ENCODE results near the gene FAM107B.
A peak's percentile ranks its signal among the peaks of the same experiment; 100 is the strongest.
"Not testable (repeated sequence)": the region's sequence is repeated elsewhere in the genome, so short reads cannot be mapped to it uniquely, and the experiment has no call there.

FAM107B gene

DNA sequence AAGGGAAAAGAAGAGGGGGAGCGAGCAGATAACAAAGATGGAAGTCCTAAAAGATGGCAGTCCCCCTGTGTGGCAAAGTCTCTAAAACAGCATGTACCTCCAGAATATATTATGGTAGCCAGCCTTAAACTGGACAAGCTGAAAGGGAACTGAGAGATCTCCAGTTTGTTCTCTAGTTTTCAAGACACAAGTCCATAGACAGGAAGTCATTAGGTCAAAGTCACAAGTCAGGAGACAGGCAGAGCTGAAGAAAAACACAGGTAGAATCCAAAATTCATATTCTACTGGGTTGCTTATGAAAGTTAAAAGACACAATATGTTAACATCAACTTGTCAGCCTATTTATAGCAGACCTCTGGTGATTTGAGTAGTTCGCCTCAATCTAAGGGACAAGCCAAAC, 38.7 kb downstream of the FAM107B start:
- no peak overlapping the region for H3K27ac Mint-ChIP-seq
- no peak for DNase-seq
- H3K36me3 Mint-ChIP-seq = peaks cover 2% of the 10 kb centered on the region
- H3K4me1 Mint-ChIP-seq = peaks cover 4% of the 10 kb centered on the region
- no peaks in the 10 kb centered on the region for H3K9me3 Mint-ChIP-seq
- CTCF ChIA-PET = no interaction called here
- no peaks in the 10 kb centered on the region for H3K27me3 Mint-ChIP-seq
- no peak overlapping the region for H3K4me3 Mint-ChIP-seq

- CTCF ChIA-PET = no interaction called here
- H3K9me3 Mint-ChIP-seq = peaks cover 6% of the 10 kb centered on the region
- no peak overlapping the region for H3K27ac Mint-ChIP-seq
Measured at GRCh38 chr10:14731875-14732512, 42.7 kb downstream of the FAM107B start.

GRCh38 chr10:14728346-14728745, 46.4 kb downstream of the FAM107B start:
- DNase-seq = no peak
- peaks cover 6% of the 10 kb centered on the region for H3K9me3 Mint-ChIP-seq
- peaks cover 19% of the 10 kb centered on the region for H3K4me1 Mint-ChIP-seq
- no peaks in the 10 kb centered on the region for H3K27me3 Mint-ChIP-seq
- no peak overlapping the region for H3K27ac Mint-ChIP-seq
- no peak overlapping the region for H3K4me3 Mint-ChIP-seq
- H3K36me3 Mint-ChIP-seq = peaks cover 4% of the 10 kb centered on the region
- CTCF ChIA-PET = no interaction called here

More at GRCh38 chr10:14731875-14732512, 42.7 kb downstream of the FAM107B start:
- Mint-ChIP-seq H3K27me3 (no peaks in the 10 kb centered on the region), H3K36me3 (peaks cover 4% of the 10 kb centered on the region), H3K4me1 (no peaks in the 10 kb centered on the region), H3K4me3 (no peak overlapping the region)
- DNase-seq = no peak

DNA sequence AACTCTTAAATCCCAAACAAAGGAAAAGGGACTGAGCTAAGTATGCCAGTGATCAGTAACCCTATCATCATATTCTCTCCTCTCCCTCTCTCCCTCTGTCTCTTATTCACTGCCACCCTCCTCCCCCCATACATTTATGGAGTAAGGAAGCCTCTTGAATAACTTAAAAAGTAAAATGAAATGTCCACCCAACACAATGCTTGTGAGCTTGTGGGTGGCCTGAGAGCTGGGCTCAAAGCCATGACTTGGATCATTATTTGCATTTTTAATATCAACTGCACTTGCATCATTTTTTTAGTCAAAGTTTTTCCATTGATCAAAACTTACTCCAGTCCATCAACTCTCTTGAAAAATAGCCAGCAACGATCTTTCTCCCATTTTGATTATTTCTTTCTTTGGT, 46.8 kb downstream of the FAM107B start:
- Mint-ChIP-seq H3K9me3 (peaks cover 6% of the 10 kb centered on the region), H3K27ac (no peak overlapping the region), H3K4me3 (no peak overlapping the region), H3K4me1 (peaks cover 24% of the 10 kb centered on the region), H3K27me3 (no peaks in the 10 kb centered on the region), H3K36me3 (peaks cover 4% of the 10 kb centered on the region)
- no peak for DNase-seq
- CTCF ChIA-PET = no interaction called here

GRCh38 chr10:14727465-14727864, 47.2 kb downstream of the FAM107B start:
- Mint-ChIP-seq H3K9me3 (peaks cover 6% of the 10 kb centered on the region), H3K4me3 (no peak overlapping the region), H3K36me3 (peaks cover 4% of the 10 kb centered on the region), H3K4me1 (peaks cover 28% of the 10 kb centered on the region), H3K27ac (no peak overlapping the region), H3K27me3 (no peaks in the 10 kb centered on the region)
- CTCF ChIA-PET = no interaction called here
- no peak for DNase-seq

GRCh38 chr10:14724931-14725330, 49.8 kb downstream of the FAM107B start:
- CTCF ChIA-PET = no interaction called here
- Mint-ChIP-seq H3K27me3 (no peaks in the 10 kb centered on the region), H3K27ac (no peak overlapping the region), H3K9me3 (peaks cover 9% of the 10 kb centered on the region), H3K4me3 (no peak overlapping the region), H3K4me1 (peaks cover 32% of the 10 kb centered on the region), H3K36me3 (peaks cover 4% of the 10 kb centered on the region)
- DNase-seq = no peak

DNA sequence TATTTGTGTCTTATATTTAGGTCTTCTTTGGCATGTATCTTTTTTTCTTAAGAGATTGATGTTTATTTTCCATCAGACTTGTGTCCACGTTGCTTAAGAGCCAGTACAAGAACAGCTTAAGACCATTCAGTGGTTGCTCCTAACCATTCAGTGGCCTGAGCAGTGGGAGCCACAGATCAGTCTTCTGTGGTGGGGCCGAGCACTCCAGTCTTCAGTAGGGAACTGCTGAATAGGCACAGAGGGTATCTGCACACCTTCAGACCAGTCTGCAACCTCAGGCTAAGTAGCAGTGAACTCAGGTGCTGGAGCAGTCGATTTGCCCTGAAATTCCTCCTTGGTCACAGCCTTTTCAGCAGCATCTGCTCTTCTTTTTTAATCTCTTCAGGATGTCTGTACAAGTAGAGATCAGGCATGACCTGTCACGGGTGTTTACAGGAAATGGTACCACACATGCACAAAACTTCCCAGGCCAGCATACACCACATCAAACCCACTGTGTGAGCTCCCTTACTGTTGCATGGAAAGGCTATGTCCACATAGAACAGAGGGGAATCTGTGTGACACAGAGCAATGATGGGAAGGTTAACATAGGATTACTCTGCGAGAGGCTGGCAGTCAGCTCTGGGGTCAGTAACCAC, 51.5 kb downstream of the FAM107B start:
- Mint-ChIP-seq H3K27ac (peak overlapping the region; percentile 76), H3K36me3 (peaks cover 4% of the 10 kb centered on the region), H3K4me1 (peaks cover 32% of the 10 kb centered on the region), H3K4me3 (no peak overlapping the region), H3K9me3 (peaks cover 7% of the 10 kb centered on the region), H3K27me3 (no peaks in the 10 kb centered on the region)
- peak; percentile 54 for DNase-seq
- CTCF ChIA-PET = no interaction called here

DNA sequence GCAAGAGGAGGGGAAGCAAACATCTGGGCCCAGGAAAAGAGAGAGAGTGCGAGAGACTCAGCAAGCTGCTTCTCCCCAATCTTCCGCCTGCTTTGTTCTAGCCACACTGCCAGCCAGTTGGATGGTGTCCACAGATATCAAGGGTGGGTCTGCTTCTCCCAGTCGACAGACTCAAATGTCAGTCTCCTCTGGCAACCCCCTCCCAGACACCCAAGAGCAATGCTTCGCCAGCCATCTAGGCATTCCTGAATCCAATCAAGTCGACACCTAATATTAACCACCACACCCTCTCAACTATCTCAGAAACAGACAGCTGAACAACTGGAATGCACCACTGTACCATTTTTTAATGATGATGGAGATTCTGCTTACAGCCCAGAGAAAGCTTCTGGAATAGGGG, 57.1 kb downstream of the FAM107B start:
- CTCF ChIA-PET = no interaction called here
- H3K9me3 Mint-ChIP-seq = peaks cover 8% of the 10 kb centered on the region
- H3K36me3 Mint-ChIP-seq = no peaks in the 10 kb centered on the region
- no peak for DNase-seq
- H3K4me3 Mint-ChIP-seq = no peak overlapping the region
- peaks cover 5% of the 10 kb centered on the region for H3K27me3 Mint-ChIP-seq
- H3K27ac Mint-ChIP-seq = no peak overlapping the region
- peaks cover 5% of the 10 kb centered on the region for H3K4me1 Mint-ChIP-seq

DNA sequence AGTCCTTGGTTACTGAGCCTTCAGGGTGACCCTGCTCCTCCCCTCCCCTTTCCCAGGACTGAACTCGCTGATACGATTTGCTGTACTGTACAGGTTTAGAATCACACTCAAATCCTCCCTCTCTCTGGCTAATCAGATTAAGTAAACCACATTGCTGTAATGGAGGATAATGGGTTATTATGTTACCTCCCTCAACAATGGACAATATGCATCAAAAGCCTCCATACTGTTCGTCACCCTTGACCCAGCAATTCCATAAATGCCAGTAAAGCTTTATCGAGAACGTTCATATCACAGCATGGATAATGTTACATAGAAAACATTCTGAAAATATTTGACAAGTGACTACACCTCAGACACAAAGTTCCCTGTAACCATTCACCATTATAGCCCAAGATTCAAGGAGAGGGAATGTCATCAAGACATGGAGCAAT, 61.7 kb downstream of the FAM107B start:
- CTCF ChIA-PET = no interaction called here
- Mint-ChIP-seq H3K27me3 (peaks cover 5% of the 10 kb centered on the region), H3K4me3 (no peak overlapping the region), H3K4me1 (no peaks in the 10 kb centered on the region), H3K9me3 (peaks cover 6% of the 10 kb centered on the region), H3K36me3 (no peaks in the 10 kb centered on the region), H3K27ac (no peak overlapping the region)
- no peak for DNase-seq

DNA sequence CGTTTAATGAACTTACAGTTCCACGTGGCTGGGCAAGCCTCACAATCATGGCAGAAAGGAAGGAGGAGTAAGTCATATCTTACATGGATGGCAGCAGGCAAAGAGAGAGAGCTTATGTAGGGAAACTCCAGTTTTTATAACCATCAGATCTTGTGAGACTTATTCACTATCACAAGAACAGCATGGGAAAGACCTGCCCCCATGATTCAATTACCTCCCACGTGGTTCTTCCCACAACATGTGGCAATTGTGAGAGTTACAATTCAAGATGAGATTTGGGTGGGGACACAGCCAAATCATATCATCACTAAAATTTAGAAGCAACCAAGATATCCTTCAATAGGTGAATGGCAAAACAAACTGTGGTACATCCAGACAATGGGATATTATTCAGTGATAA, 65.4 kb downstream of the FAM107B start:
- H3K4me1 Mint-ChIP-seq, H3K27ac Mint-ChIP-seq, DNase-seq, H3K36me3 Mint-ChIP-seq, H3K27me3 Mint-ChIP-seq, H3K4me3 Mint-ChIP-seq, CTCF ChIA-PET, H3K9me3 Mint-ChIP-seq: not testable (repeated sequence)

- Mint-ChIP-seq H3K27ac (no peak overlapping the region), H3K9me3 (no peaks in the 10 kb centered on the region)
- CTCF ChIA-PET = interaction anchor here (0.6 kb wide), 1 partner anchor 41 kb away, joined by 3 read pairs; no protein-coding TSS in a partner anchor
Measured at GRCh38 chr10:14707481-14707880, 67.2 kb downstream of the FAM107B start.

GRCh38 chr10:14705548-14706230, 69.0 kb downstream of the FAM107B start:
- DNase-seq = no peak
- CTCF ChIA-PET = interaction anchor here (0.6 to 0.8 kb wide), 2 partner anchors 13 to 109 kb away, joined by 3 read pairs; no protein-coding TSS in a partner anchor
- peaks cover 1% of the 10 kb centered on the region for H3K36me3 Mint-ChIP-seq
- H3K4me1 Mint-ChIP-seq = no peaks in the 10 kb centered on the region
- H3K9me3 Mint-ChIP-seq = no peaks in the 10 kb centered on the region
- H3K4me3 Mint-ChIP-seq = no peak overlapping the region
- H3K27ac Mint-ChIP-seq = no peak overlapping the region
- peaks cover 7% of the 10 kb centered on the region for H3K27me3 Mint-ChIP-seq

More at GRCh38 chr10:14707481-14707880, 67.2 kb downstream of the FAM107B start:
- no peaks in the 10 kb centered on the region for H3K4me1 Mint-ChIP-seq
- no peak overlapping the region for H3K4me3 Mint-ChIP-seq
- peaks cover 1% of the 10 kb centered on the region for H3K36me3 Mint-ChIP-seq
- no peak for DNase-seq
- H3K27me3 Mint-ChIP-seq = peaks cover 7% of the 10 kb centered on the region

DNA sequence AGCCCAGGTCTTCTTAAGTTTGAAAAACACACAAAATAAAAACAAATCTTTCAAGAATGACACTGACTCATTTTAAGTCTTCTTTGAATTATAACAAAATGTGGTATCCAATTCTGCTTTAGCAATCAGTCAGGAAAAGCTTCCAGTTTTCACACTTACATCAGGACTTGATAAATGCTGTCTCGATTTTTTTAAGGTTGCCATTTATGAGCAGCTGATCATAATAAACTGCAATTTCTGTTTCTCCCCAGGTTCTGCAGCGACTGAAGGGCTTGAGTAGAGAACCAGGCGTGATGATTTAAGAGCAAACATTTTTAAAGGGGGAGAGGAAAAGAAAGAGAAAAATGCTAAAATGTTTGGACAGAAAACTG, 71.1 kb downstream of the FAM107B start:
- DNase-seq = no peak
- no peak overlapping the region for H3K4me3 Mint-ChIP-seq
- CTCF ChIA-PET = no interaction called here
- no peaks in the 10 kb centered on the region for H3K9me3 Mint-ChIP-seq
- no peak overlapping the region for H3K27ac Mint-ChIP-seq
- H3K4me1 Mint-ChIP-seq = no peaks in the 10 kb centered on the region
- peaks cover 1% of the 10 kb centered on the region for H3K36me3 Mint-ChIP-seq
- peaks cover 10% of the 10 kb centered on the region for H3K27me3 Mint-ChIP-seq

DNA sequence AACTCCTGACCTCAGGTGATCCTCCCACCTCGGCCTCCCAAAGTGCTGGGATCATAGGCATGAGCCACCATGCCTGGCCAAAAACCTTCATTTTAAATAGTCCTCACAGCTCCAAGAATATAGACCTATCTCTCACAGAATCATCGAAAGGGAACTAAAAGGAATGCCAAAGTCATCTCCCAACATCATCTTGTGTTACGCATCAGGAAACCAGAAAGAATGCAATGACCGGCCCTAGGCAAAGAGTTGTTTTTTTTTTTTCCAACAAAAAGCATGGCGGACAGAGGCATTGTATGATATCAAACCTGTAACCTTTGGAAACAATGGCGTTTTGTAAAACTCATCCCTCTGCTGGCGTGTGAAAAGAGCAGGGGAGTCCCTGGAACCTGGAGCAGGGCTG, 73.2 kb downstream of the FAM107B start:
- peaks cover 7% of the 10 kb centered on the region for H3K27me3 Mint-ChIP-seq
- CTCF ChIA-PET = no interaction called here
- H3K27ac Mint-ChIP-seq = no peak overlapping the region
- no peak for DNase-seq
- peaks cover 1% of the 10 kb centered on the region for H3K36me3 Mint-ChIP-seq
- H3K4me3 Mint-ChIP-seq = no peak overlapping the region
- H3K9me3 Mint-ChIP-seq = no peaks in the 10 kb centered on the region
- no peaks in the 10 kb centered on the region for H3K4me1 Mint-ChIP-seq

- H3K36me3 Mint-ChIP-seq = peaks cover 1% of the 10 kb centered on the region
- CTCF ChIA-PET = no interaction called here
- DNase-seq = no peak
- H3K27ac Mint-ChIP-seq = no peak overlapping the region
- no peaks in the 10 kb centered on the region for H3K9me3 Mint-ChIP-seq
- no peak overlapping the region for H3K4me3 Mint-ChIP-seq
- peaks cover 7% of the 10 kb centered on the region for H3K27me3 Mint-ChIP-seq
- no peaks in the 10 kb centered on the region for H3K4me1 Mint-ChIP-seq
Measured at GRCh38 chr10:14700546-14700945, 74.2 kb downstream of the FAM107B start.
